Hepatic stellate cell (primary cell): ENCODE data around the gene RBM25.
"Not testable (repeated sequence)": the region's sequence is repeated elsewhere in the genome, so short reads cannot be mapped to it uniquely, and the experiment has no call there.

Source experiments
- DNase-seq: peaks from one replicate; pipeline ENCODE4 v3.0.0; 2011; ENCODE audit warnings: low spot score

The RBM25 gene

DNA sequence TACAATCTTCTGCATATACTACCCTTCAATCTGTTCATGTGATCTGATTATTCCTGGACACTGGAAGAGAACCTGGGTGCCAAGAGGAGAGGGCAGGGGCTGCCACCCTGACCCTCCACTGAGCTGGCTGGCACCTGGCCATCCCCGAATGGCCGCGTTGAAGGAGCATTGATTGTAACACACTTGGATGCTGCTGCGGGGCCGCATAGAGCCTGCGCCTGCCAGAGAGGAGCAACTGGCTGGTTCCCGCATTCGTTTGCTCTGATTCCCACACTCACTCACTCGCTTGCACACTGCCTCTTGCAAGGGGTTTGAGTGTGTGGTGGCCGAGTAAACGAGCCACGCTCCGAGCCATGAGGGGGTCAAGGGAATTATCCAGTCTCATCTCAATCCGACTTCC, 110.4 kb downstream of the RBM25 start:
- DNase-seq: no peak

- not testable (repeated sequence) for DNase-seq
Observed at GRCh38 chr14:73169855-73170254, 111.5 kb downstream of the RBM25 start.

GRCh38 chr14:73170686-73171085, 112.4 kb downstream of the RBM25 start:
- DNase-seq: no peak

GRCh38 chr14:73172500-73172899, 114.2 kb downstream of the RBM25 start:
- no peak for DNase-seq

GRCh38 chr14:73173092-73173735, 114.9 kb downstream of the RBM25 start:
- peak; percentile 36 for DNase-seq
